Activated CD4-positive, alpha-beta memory T cell treated with anti-CD3 and anti-CD28 coated beads for 36 hours (primary cell): ENCODE results near the gene ZNF296. TPM values are rescaled to one million over a fixed set of nuclear protein-coding genes. Genes with fewer than 3 reads are reported as not detected.

Experiments
- CTCF ChIA-PET: fragments of 350-600 bp; sonication (Branson Sonifier 250); formaldehyde crosslinking; loops from one replicate; lab custom pipeline; 2021; ENCODE audit warnings: antibody characterized with exemption, inconsistent platforms; lab: Charles Lee
- POLR2A ChIA-PET: fragments of 350-600 bp; sonication (Branson Sonifier 250); formaldehyde crosslinking; loops from one replicate; lab custom pipeline; 2021; ENCODE audit warnings: antibody characterized with exemption; lab: Charles Lee
- DNase-seq: peaks from one replicate; pipeline ENCODE4 v3.0.0-alpha.2; 2020
- H3K27ac Mint-ChIP-seq: one replicate; pipeline ENCODE4 v1.8.0; 2021; ENCODE audit warnings: mixed read lengths
- H3K27me3 Mint-ChIP-seq: one replicate; pipeline ENCODE4 v1.8.0; 2021; ENCODE audit warnings: mixed read lengths
- H3K36me3 Mint-ChIP-seq: one replicate; pipeline ENCODE4 v1.8.0; 2021; ENCODE audit warnings: mixed read lengths
- H3K4me1 Mint-ChIP-seq: one replicate; pipeline ENCODE4 v1.8.0; 2021; ENCODE audit warnings: low read depth, mixed read lengths
- H3K4me3 Mint-ChIP-seq: one replicate; pipeline ENCODE4 v1.8.0; 2021; ENCODE audit warnings: mild to moderate bottlenecking, mixed read lengths
- H3K9me3 Mint-ChIP-seq: one replicate; pipeline ENCODE4 v1.8.0; 2021; ENCODE audit warnings: mixed read lengths
- intact Hi-C: fragments of 100-400 bp; cut with micrococcal nuclease; formaldehyde crosslinking; loops from one replicate; pipeline ENCODE4 v1.15.1; 2023
- total RNA-seq, 2 experiments: library from RNA; stranded (reverse); gene quantifications; one replicate each; pipeline ENCODE4 v1.2.3, GENCODE V29; 2021

Gene ZNF296
- total RNA-seq, 2 experiments from 2014 or later: 3.2 to 3.6 TPM

GRCh38 chr19:45030825-45031224 lies 45.5 kb downstream of the ZNF296 start:
- intact Hi-C loops: no loop called here
- Mint-ChIP-seq H3K9me3 (no peaks in the 10 kb centered on the region), H3K27ac (no peak overlapping the region), H3K36me3 (peaks cover 49% of the 10 kb centered on the region), H3K27me3 (no peaks in the 10 kb centered on the region), H3K4me3 (no peak overlapping the region), H3K4me1 (no peaks in the 10 kb centered on the region)
- ChIA-PET CTCF (no interaction called here), POLR2A (no interaction called here)
- DNase-seq: no peak

- Mint-ChIP-seq H3K27me3 (no peaks in the 10 kb centered on the region), H3K36me3 (peaks cover 42% of the 10 kb centered on the region), H3K4me1 (no peaks in the 10 kb centered on the region), H3K4me3 (no peak overlapping the region), H3K9me3 (no peaks in the 10 kb centered on the region), H3K27ac (no peak overlapping the region)
- ChIA-PET POLR2A (interaction anchor here (1.0 to 1.7 kb wide), 3 partner anchors 11 to 25 kb away, joined by 3 to 6 read pairs (median 4); no protein-coding TSS in a partner anchor), CTCF (no interaction called here)
- DNase-seq: no peak
- intact Hi-C loops: no loop called here
Observed at GRCh38 chr19:45027371-45027770, 48.9 kb downstream of the ZNF296 start.

GRCh38 chr19:45025264-45025663 lies 51.0 kb downstream of the ZNF296 start:
- ChIA-PET CTCF (no interaction called here), POLR2A (no interaction called here)

GRCh38 chr19:45023048-45023447 lies 53.2 kb downstream of the ZNF296 start:
- DNase-seq: no peak
- Mint-ChIP-seq H3K4me3 (no peak overlapping the region), H3K27me3 (no peaks in the 10 kb centered on the region), H3K27ac (no peak overlapping the region), H3K4me1 (no peaks in the 10 kb centered on the region), H3K36me3 (peaks cover 34% of the 10 kb centered on the region), H3K9me3 (no peaks in the 10 kb centered on the region)
- ChIA-PET POLR2A (no interaction called here), CTCF (no interaction called here)
- intact Hi-C loops: no loop called here

More at GRCh38 chr19:45025264-45025663, 51.0 kb downstream of the ZNF296 start:
- H3K4me3 Mint-ChIP-seq: no peak overlapping the region
- H3K4me1 Mint-ChIP-seq: no peaks in the 10 kb centered on the region
- peaks cover 37% of the 10 kb centered on the region for H3K36me3 Mint-ChIP-seq
- intact Hi-C loops: no loop called here
- no peak for DNase-seq
- H3K27me3 Mint-ChIP-seq: no peaks in the 10 kb centered on the region
- H3K9me3 Mint-ChIP-seq: no peaks in the 10 kb centered on the region
- no peak overlapping the region for H3K27ac Mint-ChIP-seq

- no peaks in the 10 kb centered on the region for H3K27me3 Mint-ChIP-seq
- intact Hi-C loops: no loop called here
- peaks cover 31% of the 10 kb centered on the region for H3K36me3 Mint-ChIP-seq
- peaks cover 3% of the 10 kb centered on the region for H3K4me1 Mint-ChIP-seq
- POLR2A ChIA-PET: no interaction called here
- CTCF ChIA-PET: no interaction called here
- H3K27ac Mint-ChIP-seq: no peak overlapping the region
- H3K4me3 Mint-ChIP-seq: no peak overlapping the region
- H3K9me3 Mint-ChIP-seq: no peaks in the 10 kb centered on the region
- DNase-seq: no peak
Observed at GRCh38 chr19:45021971-45022370, 54.3 kb downstream of the ZNF296 start.

Other genes with a start within 250 kb of the ZNF296 start
- gene NECTIN2, start 230.2 kb downstream of the ZNF296 start, total RNA-seq: 1 to 10 TPM in 1 of 2 experiments, under 1 TPM in 1; 0.71 to 1.9 TPM
- gene TOMM40, start 185.2 kb downstream of the ZNF296 start, total RNA-seq: 10 to 100 TPM; 86.4 to 87.1 TPM
- gene APOE, start 170.7 kb downstream of the ZNF296 start, total RNA-seq: under 1 TPM; 0.44 to 0.48 TPM
- 1 to 10 TPM; 1.4 to 2.2 TPM for gene APOC1, start 161.9 kb downstream of the ZNF296 start, total RNA-seq
- not detected for gene APOC4, start 134.2 kb downstream of the ZNF296 start, total RNA-seq
- not detected for gene APOC2, start 130.4 kb downstream of the ZNF296 start, total RNA-seq
- gene CLPTM1, start 121.1 kb downstream of the ZNF296 start, total RNA-seq: 10 to 100 TPM; 43.9 to 45.0 TPM
- 10 to 100 TPM; 62.4 to 63.1 TPM for gene RELB, start 75.0 kb downstream of the ZNF296 start, total RNA-seq
- gene CLASRP, start 37.4 kb downstream of the ZNF296 start, total RNA-seq: 10 to 100 TPM; 89.6 to 98.4 TPM
- 10 to 100 TPM; 29.8 to 30.1 TPM for gene GEMIN7, start 2.8 kb upstream of the ZNF296 start, total RNA-seq
- gene PPP1R37, start 16.7 kb upstream of the ZNF296 start, total RNA-seq: 10 to 100 TPM; 12.7 to 13.1 TPM
- under 1 TPM; 0.10 to 0.22 TPM for gene NKPD1, start 84.5 kb upstream of the ZNF296 start, total RNA-seq
- gene TRAPPC6A, start 101.8 kb upstream of the ZNF296 start, total RNA-seq: 10 to 100 TPM; 35.1 to 39.9 TPM
- 10 to 100 TPM; 10.4 to 11.8 TPM for gene BLOC1S3, start 102.3 kb upstream of the ZNF296 start, total RNA-seq
- not detected for gene EXOC3L2, start 168.9 kb upstream of the ZNF296 start, total RNA-seq
- 10 to 100 TPM; 20.3 to 21.6 TPM for gene MARK4, start 174.8 kb upstream of the ZNF296 start, total RNA-seq
- gene CKM, start 246.4 kb upstream of the ZNF296 start, total RNA-seq: not detected